Measurements from ENCODE around the gene P3R3URF.

P3R3URF gene

GRCh38 chr1:46193285-46193684 is 17.0 kb upstream of the P3R3URF start:
- H2AFZ ChIP-seq (ENCODE audit: low read length) = no peak overlapping the region
- H3K9me2 ChIP-seq (replicated peaks; ENCODE audit: low read depth, low read length) = no peaks in the 10 kb centered on the region
- H3K4me1 ChIP-seq (ENCODE audit: insufficient read depth, low read length, poor library complexity, severe bottlenecking) = peaks cover 11% of the 10 kb centered on the region
- H3K27me3 ChIP-seq (ENCODE audit: insufficient read depth, low read length, poor library complexity, severe bottlenecking) = no peaks in the 10 kb centered on the region
- no peak overlapping the region for H3K9ac ChIP-seq (ENCODE audit: low read depth, low read length, poor library complexity, severe bottlenecking)
- no peak overlapping the region for H3K4me2 ChIP-seq (ENCODE audit: low read depth, low read length, poor library complexity, severe bottlenecking)
- no peak for TF ChIP-seq EZH2phosphoT487 (IDR thresholded peaks at IDR 0.05; ENCODE audit: borderline replicate concordance)
- no peak for TF ChIP-seq CTCF (conservative IDR thresholded peaks at IDR 0.05; ENCODE audit: low read length)
- H4K20me1 ChIP-seq (ENCODE audit: insufficient read depth, low read length, poor library complexity, severe bottlenecking) = no peaks in the 10 kb centered on the region
- peaks cover 7% of the 10 kb centered on the region; the same call in 1 of the 2 replicates for H3K79me2 ChIP-seq (ENCODE audit: insufficient read depth, low read length)
- no peaks in the 10 kb centered on the region for H3K9me3 ChIP-seq (ENCODE audit: insufficient read depth, low read depth, low read length)
- peaks cover 4% of the 10 kb centered on the region; the same call in 1 of the 2 replicates for H3K36me3 ChIP-seq (ENCODE audit: insufficient read depth, low read length)
- H3F3A ChIP-seq (ENCODE audit: low read depth) = no peaks in the 10 kb centered on the region
- no peak overlapping the region for H3K4me3 ChIP-seq (ENCODE audit: low read length, poor library complexity, severe bottlenecking)

- Histone ChIP-seq H3K79me2 (ENCODE audit: insufficient read depth, low read length) (peaks cover 2% of the 10 kb centered on the region; the same call in 1 of the 2 replicates), H3F3A (ENCODE audit: low read depth) (no peaks in the 10 kb centered on the region), H3K9ac (ENCODE audit: low read depth, low read length, poor library complexity, severe bottlenecking) (no peak overlapping the region), H3K9me2 (replicated peaks; ENCODE audit: low read depth, low read length) (no peaks in the 10 kb centered on the region), H4K20me1 (ENCODE audit: insufficient read depth, low read length, poor library complexity, severe bottlenecking) (no peaks in the 10 kb centered on the region), H3K4me3 (ENCODE audit: low read length, poor library complexity, severe bottlenecking) (no peak overlapping the region), H3K27me3 (ENCODE audit: insufficient read depth, low read length, poor library complexity, severe bottlenecking) (no peaks in the 10 kb centered on the region), H3K4me2 (ENCODE audit: low read depth, low read length, poor library complexity, severe bottlenecking) (no peak overlapping the region), H2AFZ (ENCODE audit: low read length) (no peak overlapping the region), H3K9me3 (ENCODE audit: insufficient read depth, low read depth, low read length) (no peaks in the 10 kb centered on the region), H3K36me3 (ENCODE audit: insufficient read depth, low read length) (peaks cover 4% of the 10 kb centered on the region; the same call in 1 of the 2 replicates), H3K4me1 (ENCODE audit: insufficient read depth, low read length, poor library complexity, severe bottlenecking) (peaks cover 4% of the 10 kb centered on the region)
- TF ChIP-seq CTCF (conservative IDR thresholded peaks at IDR 0.05; ENCODE audit: low read length) = no peak
- no peak for TF ChIP-seq EZH2phosphoT487 (IDR thresholded peaks at IDR 0.05; ENCODE audit: borderline replicate concordance)
Observed at GRCh38 chr1:46192171-46192570, 15.9 kb upstream of the P3R3URF start.

- no peak overlapping the region for H3K4me2 ChIP-seq (ENCODE audit: low read depth, low read length, poor library complexity, severe bottlenecking)
- no peaks in the 10 kb centered on the region for H3K9me2 ChIP-seq (replicated peaks; ENCODE audit: low read depth, low read length)
- H3K4me3 ChIP-seq (ENCODE audit: low read length, poor library complexity, severe bottlenecking) = no peak overlapping the region
- H3K9ac ChIP-seq (ENCODE audit: low read depth, low read length, poor library complexity, severe bottlenecking) = no peak overlapping the region
- no peaks in the 10 kb centered on the region for H3K9me3 ChIP-seq (ENCODE audit: insufficient read depth, low read depth, low read length)
- H3K27me3 ChIP-seq (ENCODE audit: insufficient read depth, low read length, poor library complexity, severe bottlenecking) = no peaks in the 10 kb centered on the region
- no peaks in the 10 kb centered on the region for H3K79me2 ChIP-seq (ENCODE audit: insufficient read depth, low read length)
- no peaks in the 10 kb centered on the region for H3F3A ChIP-seq (ENCODE audit: low read depth)
- no peaks in the 10 kb centered on the region for H4K20me1 ChIP-seq (ENCODE audit: insufficient read depth, low read length, poor library complexity, severe bottlenecking)
- peaks cover 4% of the 10 kb centered on the region; the same call in 1 of the 2 replicates for H3K36me3 ChIP-seq (ENCODE audit: insufficient read depth, low read length)
- H3K4me1 ChIP-seq (ENCODE audit: insufficient read depth, low read length, poor library complexity, severe bottlenecking) = no peaks in the 10 kb centered on the region
- H2AFZ ChIP-seq (ENCODE audit: low read length) = no peak overlapping the region
- TF ChIP-seq CTCF (conservative IDR thresholded peaks at IDR 0.05; ENCODE audit: low read length) = no peak
- TF ChIP-seq EZH2phosphoT487 (IDR thresholded peaks at IDR 0.05; ENCODE audit: borderline replicate concordance) = no peak
Observed at GRCh38 chr1:46191033-46191701, 14.9 kb upstream of the P3R3URF start.

Measured in Loucy (cell line).